HEK293 (cell line): Measurements from ENCODE around the gene ABHD15.

Source experiments
- CTCF ChIA-PET: fragments of 350-600 bp; formaldehyde crosslinking; extraction: SDS; loops from one replicate; lab custom pipeline; 2021; ENCODE audit warnings: antibody characterized with exemption; lab: Yijun Ruan, JAX
- POLR2A ChIA-PET: fragments of 300-600 bp; formaldehyde crosslinking; extraction: SDS; loops from one replicate; lab custom pipeline; 2020; ENCODE audit warnings: antibody characterized with exemption, inconsistent platforms; lab: Yijun Ruan, JAX
- H3K27ac ChIP-seq: fragments of 200-500 bp; sonication (Bioruptor generic); 2 replicates; pipeline ENCODE4 v1.5.1; 2014; ENCODE audit warnings: low read depth, low read length, control low read depth, inconsistent platforms; ENCODE audit errors: extremely low read depth
- H3K36me3 ChIP-seq, 2 experiments: fragments of 200-500 bp in 1 of 2; sonication (Bioruptor generic) in 1 of 2; 1 replicate in 1 of 2; 2 replicates in 1 of 2; pipeline ENCODE4 v1.5.1; 2014 to 2017; ENCODE audit warnings: inconsistent platforms in 2 of 2, low read length in 2 of 2; ENCODE audit not compliant: control insufficient read depth in 2 of 2, insufficient read depth in 1 of 2
- H3K4me1 ChIP-seq: fragments of 200-500 bp; sonication (Bioruptor generic); 2 replicates; pipeline ENCODE4 v1.5.1; 2014; ENCODE audit warnings: mild to moderate bottlenecking, low read length, inconsistent platforms; ENCODE audit not compliant: control insufficient read depth, insufficient read depth
- H3K4me3 ChIP-seq: 2 replicates; pipeline ENCODE4 v1.5.1; 2011; ENCODE audit warnings: low read depth, mild to moderate bottlenecking, control low read depth, low read length, moderate library complexity
- H3K9me3 ChIP-seq: fragments of 200-500 bp; sonication (Bioruptor generic); 2 replicates; pipeline ENCODE4 v1.5.1; 2014; ENCODE audit warnings: low read depth, low read length, inconsistent platforms; ENCODE audit not compliant: control insufficient read depth, insufficient read depth
- EGR2 ChIP-seq: fragments of 450-650 bp; formaldehyde crosslinking; IDR thresholded peaks from 2 replicates; pipeline ENCODE4 v1.5.1; 2016; ENCODE audit warnings: low read depth, missing biosample characterization, missing genetic modification characterization
- IKZF3 ChIP-seq: fragments of 450-650 bp; IDR thresholded peaks from 2 replicates; pipeline ENCODE4 v1.5.0; 2018; ENCODE audit warnings: missing biosample characterization, mild to moderate bottlenecking, missing genetic modification characterization, moderate library complexity
- SP3 ChIP-seq: fragments of 450-650 bp; formaldehyde crosslinking; IDR thresholded peaks from 2 replicates; pipeline ENCODE4 v1.5.1; 2016; ENCODE audit warnings: missing biosample characterization, missing genetic modification characterization
- YY1 ChIP-seq: fragments of 450-650 bp; formaldehyde crosslinking; IDR thresholded peaks from 2 replicates; pipeline ENCODE4 v1.5.1; 2018; ENCODE audit warnings: missing biosample characterization, missing genetic modification characterization
- ZBTB6 ChIP-seq: fragments of 450-650 bp; formaldehyde crosslinking; IDR thresholded peaks from 2 replicates; pipeline ENCODE4 v1.5.1; 2017; ENCODE audit warnings: missing biosample characterization, missing genetic modification characterization
- ZBTB7A ChIP-seq: fragments of 450-650 bp; formaldehyde crosslinking; IDR thresholded peaks from 2 replicates; pipeline ENCODE4 v1.5.1; 2016; ENCODE audit warnings: low read depth, missing biosample characterization, missing genetic modification characterization
- ZFHX2 ChIP-seq: fragments of 450-650 bp; formaldehyde crosslinking; conservative IDR thresholded peaks from 2 replicates; pipeline ENCODE4 v1.5.1; 2016; ENCODE audit warnings: missing biosample characterization, missing genetic modification characterization
- ZNF133 ChIP-seq: fragments of 450-650 bp; formaldehyde crosslinking; IDR thresholded peaks from 2 replicates; pipeline ENCODE4 v1.5.1; 2016; ENCODE audit warnings: missing biosample characterization, missing genetic modification characterization
- ZNF174 ChIP-seq: fragments of 450-650 bp; formaldehyde crosslinking; IDR thresholded peaks from 2 replicates; pipeline ENCODE4 v1.5.0; 2017; ENCODE audit warnings: missing biosample characterization, mild to moderate bottlenecking, missing genetic modification characterization
- ZNF184 ChIP-seq: fragments of 450-650 bp; IDR thresholded peaks from 2 replicates; pipeline ENCODE4 v1.5.1; 2018; ENCODE audit warnings: missing biosample characterization, mild to moderate bottlenecking, missing genetic modification characterization
- ZNF19 ChIP-seq: fragments of 450-650 bp; formaldehyde crosslinking; IDR thresholded peaks from 2 replicates; pipeline ENCODE4; 2016; ENCODE audit warnings: missing biosample characterization, missing genetic modification characterization, low read depth
- ZNF223 ChIP-seq: fragments of 450-650 bp; formaldehyde crosslinking; IDR thresholded peaks from 2 replicates; pipeline ENCODE4 v1.5.1; 2016; ENCODE audit warnings: missing biosample characterization, missing genetic modification characterization
- ZNF274 ChIP-seq, 2 experiments: fragments of 200-500 bp in 1 of 2; fragments of 450-650 bp in 1 of 2; sonication (Bioruptor generic) in 1 of 2; formaldehyde crosslinking in 1 of 2; IDR thresholded peaks; 2 replicates each; pipeline versions ENCODE4 v1.5.1 to v1.6.1; 2014 to 2016; ENCODE audit warnings: borderline replicate concordance in 1 of 2, inconsistent platforms in 1 of 2, low read length in 1 of 2, missing biosample characterization in 1 of 2, missing genetic modification characterization in 1 of 2
- ZNF335 ChIP-seq: fragments of 450-650 bp; formaldehyde crosslinking; conservative IDR thresholded peaks from 2 replicates; pipeline ENCODE4 v1.5.1; 2016; ENCODE audit warnings: missing biosample characterization, missing genetic modification characterization
- ZNF341 ChIP-seq: fragments of 450-650 bp; formaldehyde crosslinking; IDR thresholded peaks from 2 replicates; pipeline ENCODE4; 2016; ENCODE audit warnings: low read depth, missing biosample characterization, missing genetic modification characterization
- ZNF426 ChIP-seq: fragments of 450-650 bp; formaldehyde crosslinking; IDR thresholded peaks from 2 replicates; pipeline ENCODE4 v1.5.1; 2017; ENCODE audit warnings: missing biosample characterization, missing genetic modification characterization, mild to moderate bottlenecking, inconsistent platforms, moderate library complexity
- ZNF48 ChIP-seq: fragments of 450-650 bp; formaldehyde crosslinking; IDR thresholded peaks from 2 replicates; pipeline ENCODE4 v1.5.1; 2016; ENCODE audit warnings: missing biosample characterization, missing genetic modification characterization
- ZNF529 ChIP-seq: fragments of 450-650 bp; formaldehyde crosslinking; IDR thresholded peaks from 2 replicates; pipeline ENCODE4 v1.5.1; 2017; ENCODE audit warnings: missing genetic modification characterization, missing biosample characterization; ENCODE audit not compliant: insufficient replicate concordance
- ZNF561 ChIP-seq: fragments of 450-650 bp; IDR thresholded peaks from 2 replicates; pipeline ENCODE4 v1.5.1; 2018; ENCODE audit warnings: missing biosample characterization, missing genetic modification characterization, borderline replicate concordance
- ZNF585B ChIP-seq: fragments of 450-650 bp; formaldehyde crosslinking; IDR thresholded peaks from 2 replicates; pipeline ENCODE4 v1.5.1; 2016; ENCODE audit warnings: missing biosample characterization, missing genetic modification characterization
- ZNF677 ChIP-seq: fragments of 450-650 bp; IDR thresholded peaks from 2 replicates; pipeline ENCODE4 v1.5.0; 2018; ENCODE audit warnings: missing biosample characterization, mild to moderate bottlenecking, missing genetic modification characterization, moderate library complexity
- ZNF747 ChIP-seq: fragments of 450-650 bp; formaldehyde crosslinking; IDR thresholded peaks from 2 replicates; pipeline ENCODE4 v1.5.1; 2016; ENCODE audit warnings: missing biosample characterization, missing genetic modification characterization
- ZNF776 ChIP-seq: fragments of 450-650 bp; formaldehyde crosslinking; IDR thresholded peaks from 2 replicates; pipeline ENCODE4 v1.5.0; 2017; ENCODE audit warnings: missing biosample characterization, missing genetic modification characterization, borderline replicate concordance
- ZSCAN23 ChIP-seq: fragments of 450-650 bp; formaldehyde crosslinking; IDR thresholded peaks from 2 replicates; pipeline ENCODE4 v1.5.1; 2016; ENCODE audit warnings: missing biosample characterization, missing genetic modification characterization
- ZSCAN4 ChIP-seq: fragments of 450-650 bp; formaldehyde crosslinking; IDR thresholded peaks from 2 replicates; pipeline ENCODE4 v1.5.1; 2017; ENCODE audit warnings: missing biosample characterization, missing genetic modification characterization
- TF ChIP-seq, protein P1 (sequence below): fragments of 450-650 bp; formaldehyde crosslinking; conservative IDR thresholded peaks from 2 replicates; pipeline ENCODE4 v1.5.1; 2016; ENCODE audit warnings: low read depth, missing biosample characterization, missing genetic modification characterization
- TF ChIP-seq, protein P2 (sequence below): fragments of 450-650 bp; formaldehyde crosslinking; IDR thresholded peaks from 2 replicates; pipeline ENCODE4 v1.5.1; 2017; ENCODE audit warnings: missing biosample characterization, mild to moderate bottlenecking, missing genetic modification characterization, moderate library complexity

Gene ABHD15

GRCh38 chr17:29614349-29615047, 47.7 kb upstream of the ABHD15 start:
- ChIA-PET CTCF (interaction anchor here (0.6 to 1.4 kb wide), 3 partner anchors 20 to 454 kb away, joined by 3 to 5 read pairs (median 5); no protein-coding TSS in a partner anchor), POLR2A (no interaction called here)
- Histone ChIP-seq H3K9me3 (no peaks in the 10 kb centered on the region), H3K36me3 (peaks cover 0 to 37% of the 10 kb centered on the region in 2 experiments; a peak in 1 of 3 replicates), H3K4me1 (no peaks in the 10 kb centered on the region), H3K4me3 (no peak overlapping the region), H3K27ac (peak overlapping the region; percentile 18; the same call in 1 of the 2 replicates)
- TF ChIP-seq ZFHX2, result peak; percentile 22; the same call in 1 of the 2 replicates
- no peak for TF ChIP-seq ZNF529
- TF ChIP-seq ZNF747 (tag by site-specific recombination), result no peak
- no peak for TF ChIP-seq IKZF3 (tag by site-specific recombination)
- 0 out of 2 replicates have a peak, but pooled peaks have one; percentile 14 for TF ChIP-seq EGR2 (tag by site-specific recombination)
- TF ChIP-seq ZNF677, result no peak
- TF ChIP-seq ZBTB7A, result no peak
- TF ChIP-seq ZNF184 (tag by site-specific recombination), result no peak
- TF ChIP-seq ZNF335 (tag by site-specific recombination), result no peak
- no peak for TF ChIP-seq ZNF341
- TF ChIP-seq ZSCAN23 (tag by site-specific recombination), result no peak

GRCh38 chr17:29613856-29614255, 47.0 kb upstream of the ABHD15 start:
- H3K4me1 ChIP-seq, result no peaks in the 10 kb centered on the region
- H3K27ac ChIP-seq, result no peak overlapping the region
- no peaks in the 10 kb centered on the region for H3K9me3 ChIP-seq
- peaks cover 0 to 44% of the 10 kb centered on the region in 2 experiments; a peak in 1 of 3 replicates for H3K36me3 ChIP-seq
- no peak overlapping the region for H3K4me3 ChIP-seq
- CTCF ChIA-PET, result interaction anchor here (0.6 to 1.1 kb wide), 3 partner anchors 21 to 454 kb away, joined by 3 to 5 read pairs (median 4); partner anchors contain the start of gene ANKRD13B
- POLR2A ChIA-PET, result no interaction called here
- TF ChIP-seq ZNF48 (tag by site-specific recombination) (no peak), ZNF561 (tag by site-specific recombination) (no peak), ZNF776 (tag by site-specific recombination) (no peak), ZNF133 (tag by site-specific recombination) (no peak), SP3 (no peak), YY1 (tag by site-specific recombination) (no peak), ZNF426 (tag by site-specific recombination) (no peak), ZNF174 (no peak), ZBTB6 (tag by site-specific recombination) (no peak), ZSCAN4 (tag by site-specific recombination) (no peak), ZNF274 (IDR thresholded peaks at IDR 0.05; ENCODE audit: low read length) (no peak), ZNF274 (tag by site-specific recombination; IDR thresholded peaks at IDR 0.05; ENCODE audit: borderline replicate concordance) (no peak), ZNF585B (tag by site-specific recombination) (no peak), ZNF19 (tag by site-specific recombination) (no peak), ZNF223 (tag by site-specific recombination) (no peak)
- TF ChIP-seq, protein P1, sequence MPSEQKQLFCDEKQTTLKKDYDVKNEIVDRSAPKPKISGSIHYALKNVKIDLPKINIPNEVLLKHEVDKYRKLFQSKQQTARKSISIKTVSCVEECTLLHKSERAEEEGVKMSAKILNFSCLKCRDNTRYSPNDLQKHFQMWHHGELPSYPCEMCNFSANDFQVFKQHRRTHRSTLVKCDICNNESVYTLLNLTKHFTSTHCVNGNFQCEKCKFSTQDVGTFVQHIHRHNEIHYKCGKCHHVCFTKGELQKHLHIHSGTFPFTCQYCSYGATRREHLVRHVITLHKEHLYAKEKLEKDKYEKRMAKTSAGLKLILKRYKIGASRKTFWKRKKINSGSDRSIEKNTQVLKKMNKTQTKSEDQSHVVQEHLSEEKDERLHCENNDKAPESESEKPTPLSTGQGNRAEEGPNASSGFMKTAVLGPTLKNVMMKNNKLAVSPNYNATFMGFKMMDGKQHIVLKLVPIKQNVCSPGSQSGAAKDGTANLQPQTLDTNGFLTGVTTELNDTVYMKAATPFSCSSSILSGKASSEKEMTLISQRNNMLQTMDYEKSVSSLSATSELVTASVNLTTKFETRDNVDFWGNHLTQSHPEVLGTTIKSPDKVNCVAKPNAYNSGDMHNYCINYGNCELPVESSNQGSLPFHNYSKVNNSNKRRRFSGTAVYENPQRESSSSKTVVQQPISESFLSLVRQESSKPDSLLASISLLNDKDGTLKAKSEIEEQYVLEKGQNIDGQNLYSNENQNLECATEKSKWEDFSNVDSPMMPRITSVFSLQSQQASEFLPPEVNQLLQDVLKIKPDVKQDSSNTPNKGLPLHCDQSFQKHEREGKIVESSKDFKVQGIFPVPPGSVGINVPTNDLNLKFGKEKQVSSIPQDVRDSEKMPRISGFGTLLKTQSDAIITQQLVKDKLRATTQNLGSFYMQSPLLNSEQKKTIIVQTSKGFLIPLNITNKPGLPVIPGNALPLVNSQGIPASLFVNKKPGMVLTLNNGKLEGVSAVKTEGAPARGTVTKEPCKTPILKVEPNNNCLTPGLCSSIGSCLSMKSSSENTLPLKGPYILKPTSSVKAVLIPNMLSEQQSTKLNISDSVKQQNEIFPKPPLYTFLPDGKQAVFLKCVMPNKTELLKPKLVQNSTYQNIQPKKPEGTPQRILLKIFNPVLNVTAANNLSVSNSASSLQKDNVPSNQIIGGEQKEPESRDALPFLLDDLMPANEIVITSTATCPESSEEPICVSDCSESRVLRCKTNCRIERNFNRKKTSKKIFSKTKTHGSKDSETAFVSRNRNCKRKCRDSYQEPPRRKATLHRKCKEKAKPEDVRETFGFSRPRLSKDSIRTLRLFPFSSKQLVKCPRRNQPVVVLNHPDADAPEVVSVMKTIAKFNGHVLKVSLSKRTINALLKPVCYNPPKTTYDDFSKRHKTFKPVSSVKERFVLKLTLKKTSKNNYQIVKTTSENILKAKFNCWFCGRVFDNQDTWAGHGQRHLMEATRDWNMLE (tag by site-specific recombination), result no peak
- TF ChIP-seq, protein P2, sequence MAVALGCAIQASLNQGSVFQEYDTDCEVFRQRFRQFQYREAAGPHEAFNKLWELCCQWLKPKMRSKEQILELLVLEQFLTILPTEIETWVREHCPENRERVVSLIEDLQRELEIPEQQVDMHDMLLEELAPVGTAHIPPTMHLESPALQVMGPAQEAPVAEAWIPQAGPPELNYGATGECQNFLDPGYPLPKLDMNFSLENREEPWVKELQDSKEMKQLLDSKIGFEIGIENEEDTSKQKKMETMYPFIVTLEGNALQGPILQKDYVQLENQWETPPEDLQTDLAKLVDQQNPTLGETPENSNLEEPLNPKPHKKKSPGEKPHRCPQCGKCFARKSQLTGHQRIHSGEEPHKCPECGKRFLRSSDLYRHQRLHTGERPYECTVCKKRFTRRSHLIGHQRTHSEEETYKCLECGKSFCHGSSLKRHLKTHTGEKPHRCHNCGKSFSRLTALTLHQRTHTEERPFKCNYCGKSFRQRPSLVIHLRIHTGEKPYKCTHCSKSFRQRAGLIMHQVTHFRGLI (tag by site-specific recombination), result no peak
